M059J (cell line): Measurements from ENCODE around the gene BNC2. TPM values are rescaled to one million over a fixed set of nuclear protein-coding genes. Genes with fewer than 3 reads are reported as not detected.

Source experiments
- DNase-seq: peaks from one replicate; pipeline ENCODE4 v3.0.0-alpha.2; 2012; ENCODE audit warnings: low read depth
- total RNA-seq: library from RNA; depleted of rRNA; stranded (reverse); fragments of >200 nt; shearing (Covaris generic); gene quantifications from 2 replicates; pipeline ENCODE4 v1.2.3, GENCODE V29; 2014

Gene BNC2
- total RNA-seq, 1 experiment from 2014 or later: 7.0 TPM

DNA sequence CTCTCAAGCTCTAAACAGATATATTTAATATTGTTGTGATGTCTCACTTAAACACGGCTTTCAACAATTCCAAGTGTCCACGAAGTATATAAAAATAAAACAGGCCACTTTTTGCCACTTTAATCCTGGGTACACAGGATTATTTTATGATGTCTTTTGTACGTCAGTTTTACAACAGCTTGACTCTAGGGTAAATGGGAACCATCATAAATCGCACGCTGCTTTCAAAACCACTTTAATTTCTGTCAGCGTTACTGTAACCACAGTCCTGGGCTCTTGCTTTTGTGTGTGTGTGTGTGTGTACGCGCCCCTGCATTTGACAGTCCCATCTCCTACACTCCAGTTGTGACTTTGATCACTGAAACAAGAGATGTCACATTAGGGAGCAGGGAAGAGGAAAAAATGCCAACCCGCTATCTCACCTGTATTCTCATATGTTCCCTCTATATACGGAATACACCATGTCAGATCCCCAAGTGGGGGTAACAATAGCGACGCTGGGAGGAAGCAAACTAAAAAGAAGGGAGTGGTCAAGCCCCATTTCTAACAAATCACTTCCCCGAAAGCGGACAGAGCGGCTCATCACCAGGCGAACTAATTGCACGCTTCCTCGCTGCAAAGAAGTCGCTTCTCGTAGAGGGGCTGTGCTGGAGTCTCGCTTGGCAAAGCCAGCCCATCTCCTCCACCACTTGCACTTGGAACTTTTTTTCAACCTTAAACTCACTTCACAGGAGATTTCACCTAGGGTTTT, 1.2 kb downstream of the BNC2 start:
- no peak for DNase-seq

- DNase-seq: no peak
Observed at GRCh38 chr9:16868701-16869100, 1.8 kb downstream of the BNC2 start.

GRCh38 chr9:16867576-16868311, 2.7 kb downstream of the BNC2 start:
- peak; percentile 69 for DNase-seq

- DNase-seq: peak; percentile 20
Observed at GRCh38 chr9:16866587-16866986, 3.9 kb downstream of the BNC2 start.

GRCh38 chr9:16864649-16865434, 5.6 kb downstream of the BNC2 start:
- peak; percentile 51 for DNase-seq

GRCh38 chr9:16848179-16848578, 22.3 kb downstream of the BNC2 start:
- no peak for DNase-seq

DNA sequence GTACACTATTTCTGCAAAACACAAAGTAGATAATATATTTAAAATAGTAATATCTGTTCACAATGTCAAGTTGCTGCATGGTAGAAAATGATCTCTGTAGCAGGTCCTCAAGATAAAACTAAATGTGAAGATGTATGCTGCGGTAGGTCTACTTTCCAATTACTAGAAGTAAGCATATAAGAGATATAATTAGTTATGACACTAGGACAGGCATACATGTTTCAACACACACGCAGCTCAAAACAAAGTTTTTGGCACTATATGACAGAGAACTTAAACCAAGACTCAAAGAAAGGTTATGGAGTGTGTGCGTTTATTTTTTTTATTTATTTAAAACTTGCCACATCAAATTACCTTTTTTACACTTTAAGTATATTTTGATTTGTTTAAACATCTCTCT, 23.5 kb downstream of the BNC2 start:
- no peak for DNase-seq

DNA sequence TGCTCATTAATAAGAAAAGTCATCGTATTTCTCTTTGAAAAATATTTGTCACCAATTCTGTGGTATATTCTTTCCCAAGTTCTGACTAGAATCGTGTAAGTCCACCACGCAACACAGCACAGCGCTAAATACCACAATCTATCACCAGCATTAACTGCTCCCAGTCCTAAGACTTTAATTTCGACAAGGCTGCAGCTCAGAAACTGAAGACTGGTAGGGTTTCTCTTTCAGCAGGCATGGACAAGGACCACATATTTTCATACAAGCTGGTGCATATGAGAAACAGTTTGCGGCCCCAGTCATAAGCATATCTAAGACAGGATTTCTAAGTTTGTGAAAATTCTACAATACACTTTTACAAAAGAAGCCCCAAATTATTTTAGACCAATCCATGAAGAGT, 24.1 kb downstream of the BNC2 start:
- no peak for DNase-seq

DNA sequence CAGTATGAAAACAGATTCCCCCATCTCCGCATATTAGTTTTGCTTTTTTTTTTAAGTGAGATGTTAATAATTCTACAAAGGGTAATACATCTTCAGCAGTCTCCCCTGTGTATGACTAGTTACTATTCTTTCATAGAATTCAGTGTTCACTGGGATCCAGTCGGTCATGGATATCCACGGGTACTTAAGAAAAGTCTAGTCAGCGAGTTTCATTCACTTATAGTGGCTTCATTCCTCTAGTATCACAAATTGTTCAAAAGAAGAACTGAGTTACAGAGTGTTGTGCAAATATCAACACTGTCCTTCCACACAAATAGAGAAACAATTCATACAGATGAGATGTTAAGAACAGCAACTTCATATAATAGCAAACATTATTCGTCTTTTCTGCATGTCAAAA, 35.7 kb downstream of the BNC2 start:
- no peak for DNase-seq

GRCh38 chr9:16833296-16833835, 37.1 kb downstream of the BNC2 start:
- DNase-seq: no peak

DNA sequence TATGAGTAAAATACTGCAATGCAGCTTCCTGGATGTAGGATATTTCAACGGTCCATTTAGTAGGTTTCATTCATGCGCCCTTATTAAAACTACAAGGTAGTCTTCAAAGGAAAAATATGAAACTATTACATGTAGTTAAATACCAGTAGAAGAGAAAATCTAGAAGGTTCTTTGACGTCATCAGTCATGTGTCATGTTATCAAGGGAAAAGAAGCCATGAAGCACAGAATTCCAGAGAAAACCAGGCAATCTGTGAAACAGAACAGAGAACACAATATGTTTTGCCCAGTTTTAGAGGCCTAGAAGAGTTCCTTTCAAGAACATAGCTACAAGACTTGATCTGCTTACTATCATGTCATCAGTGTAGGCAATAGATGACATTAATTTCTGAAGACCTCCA, 38.4 kb downstream of the BNC2 start:
- no peak for DNase-seq

DNA sequence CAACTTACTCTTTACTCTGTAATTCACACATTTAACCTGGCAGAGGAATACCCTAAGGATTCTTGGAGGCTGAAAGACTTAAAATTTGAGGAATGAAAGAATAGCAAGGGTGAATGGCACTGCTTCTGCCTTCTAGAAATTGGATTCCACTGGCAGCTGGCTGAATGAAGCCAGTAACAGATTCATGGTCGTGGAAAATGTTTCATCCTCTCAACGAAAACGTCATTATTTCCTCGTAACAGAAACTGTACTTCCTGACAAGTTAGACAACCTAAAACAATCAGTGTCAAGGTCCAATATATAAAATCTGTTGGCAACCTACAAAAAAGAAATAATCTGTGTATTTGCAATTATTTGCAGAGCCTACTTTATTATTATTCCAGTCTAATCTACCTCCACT, 39.7 kb downstream of the BNC2 start:
- no peak for DNase-seq

DNA sequence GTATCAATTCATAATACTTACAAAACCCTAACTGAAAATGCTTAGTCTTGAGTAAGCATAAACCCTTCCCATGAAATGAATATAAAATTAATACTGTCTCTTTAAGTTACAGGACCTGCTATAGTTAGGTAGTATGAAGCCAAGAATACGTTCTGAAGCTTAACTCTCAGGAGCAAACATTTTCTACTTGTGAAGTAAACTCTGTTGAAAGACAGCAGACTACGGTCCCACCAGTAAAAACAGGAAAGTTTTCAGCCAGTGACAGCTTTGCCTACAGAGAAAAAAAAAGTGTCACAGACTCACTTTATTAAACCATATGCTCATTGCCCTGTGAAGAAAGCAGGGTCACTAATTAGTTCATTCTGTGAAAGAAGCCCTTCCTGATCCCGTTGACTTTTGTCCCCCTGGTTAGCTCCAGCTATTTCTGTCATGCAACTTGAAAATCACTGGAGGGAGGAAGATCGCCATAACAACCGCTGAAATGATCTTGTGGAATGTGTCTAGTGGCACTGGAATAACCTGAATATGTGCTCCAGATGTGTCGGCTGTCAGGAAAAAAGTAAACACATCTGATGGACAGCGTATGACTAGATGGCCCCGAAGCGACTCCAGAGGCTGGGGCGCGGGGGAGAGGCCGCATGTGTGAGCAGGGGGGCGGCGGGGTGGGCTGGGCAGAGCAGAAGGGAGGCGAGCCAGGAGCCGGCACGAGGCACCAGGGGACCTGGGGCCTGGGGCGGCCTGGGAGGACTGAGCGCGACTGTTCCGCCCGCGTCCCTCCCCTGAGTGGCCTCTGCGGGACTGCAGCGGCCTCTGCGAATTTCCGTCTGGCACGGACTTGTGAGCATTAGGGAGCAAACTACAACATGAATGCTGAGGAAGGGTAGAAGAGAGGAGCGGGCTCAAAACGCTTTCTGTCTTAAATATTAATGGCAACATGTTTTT, 41.9 kb downstream of the BNC2 start:
- peak; percentile 45 for DNase-seq

- DNase-seq: peak; percentile 76
Observed at GRCh38 chr9:16825971-16826625, 44.4 kb downstream of the BNC2 start.

GRCh38 chr9:16825331-16825725, 45.1 kb downstream of the BNC2 start:
- peak; percentile 39 for DNase-seq

GRCh38 chr9:16824545-16825330, 45.7 kb downstream of the BNC2 start:
- DNase-seq: peak; percentile 79

- no peak for DNase-seq
Observed at GRCh38 chr9:16823906-16824305, 46.6 kb downstream of the BNC2 start.

- DNase-seq: no peak
Observed at GRCh38 chr9:16821344-16821743, 49.1 kb downstream of the BNC2 start.

GRCh38 chr9:16817514-16817913, 53.0 kb downstream of the BNC2 start:
- DNase-seq: no peak

- no peak for DNase-seq
Observed at GRCh38 chr9:16817002-16817401, 53.5 kb downstream of the BNC2 start.
